Stomach (tissue), 4 donors: Measurements from ENCODE around the gene CUX1.

Experiments
- POLR2A ChIP-seq, 4 donors: fragments of 450-650 bp; IDR thresholded peaks; one replicate each; pipeline ENCODE4 v1.6.1; 2016; ENCODE audit warnings: antibody characterized with exemption in 4 of 4, control low read depth in 2 of 4, mild to moderate bottlenecking in 1 of 4, moderate library complexity in 1 of 4
- TF ChIP-seq, protein P1 (sequence below), 7 experiments: fragments of 450-650 bp in 4 of 7; fragments of 200-600 bp in 3 of 7; sonication (generic) in 3 of 7; IDR thresholded peaks; one replicate each; pipeline ENCODE4 v1.5.1; 2016 to 2019; ENCODE audit warnings: antibody characterized with exemption in 7 of 7, control low read depth in 2 of 7, mild to moderate bottlenecking in 1 of 7

- TF ChIP-seq, protein P1, sequence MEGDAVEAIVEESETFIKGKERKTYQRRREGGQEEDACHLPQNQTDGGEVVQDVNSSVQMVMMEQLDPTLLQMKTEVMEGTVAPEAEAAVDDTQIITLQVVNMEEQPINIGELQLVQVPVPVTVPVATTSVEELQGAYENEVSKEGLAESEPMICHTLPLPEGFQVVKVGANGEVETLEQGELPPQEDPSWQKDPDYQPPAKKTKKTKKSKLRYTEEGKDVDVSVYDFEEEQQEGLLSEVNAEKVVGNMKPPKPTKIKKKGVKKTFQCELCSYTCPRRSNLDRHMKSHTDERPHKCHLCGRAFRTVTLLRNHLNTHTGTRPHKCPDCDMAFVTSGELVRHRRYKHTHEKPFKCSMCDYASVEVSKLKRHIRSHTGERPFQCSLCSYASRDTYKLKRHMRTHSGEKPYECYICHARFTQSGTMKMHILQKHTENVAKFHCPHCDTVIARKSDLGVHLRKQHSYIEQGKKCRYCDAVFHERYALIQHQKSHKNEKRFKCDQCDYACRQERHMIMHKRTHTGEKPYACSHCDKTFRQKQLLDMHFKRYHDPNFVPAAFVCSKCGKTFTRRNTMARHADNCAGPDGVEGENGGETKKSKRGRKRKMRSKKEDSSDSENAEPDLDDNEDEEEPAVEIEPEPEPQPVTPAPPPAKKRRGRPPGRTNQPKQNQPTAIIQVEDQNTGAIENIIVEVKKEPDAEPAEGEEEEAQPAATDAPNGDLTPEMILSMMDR (IDR thresholded peaks at IDR 0.05), result no peak
- TF ChIP-seq POLR2A (IDR thresholded peaks at IDR 0.05), result no peak
These were observed 3.9 kb upstream of the CUX1 start for GRCh38 chr7:101813402-101814019.
